Activated naive CD8-positive, alpha-beta T cell treated with anti-CD3 and anti-CD28 coated beads, Interleukin-2, amount 10 ng/mL, durations not matched to agents 7 days and 5 days (primary cell): Measurements from ENCODE around the gene MAGEB1. TPM values are rescaled to one million over a fixed set of nuclear protein-coding genes. Genes with fewer than 3 reads are reported as not detected.

Source experiments
- ATAC-seq: fragments of 150-1000 bp; cut with Tn5 transposase; one replicate; pipeline ENCODE4 v1.10.0; 2021; ENCODE audit warnings: low read depth, moderate library complexity
- POLR2A ChIA-PET: fragments of 350-600 bp; sonication (Branson Sonifier 250); formaldehyde crosslinking; loops from one replicate; lab custom pipeline; 2021; ENCODE audit warnings: antibody characterized with exemption; lab: Charles Lee
- DNase-seq: peaks from one replicate; pipeline ENCODE4 v3.0.0; 2021
- H3K27ac Mint-ChIP-seq: one replicate; pipeline ENCODE4 v1.8.0; 2022; ENCODE audit warnings: mild to moderate bottlenecking, mixed read lengths
- H3K27me3 Mint-ChIP-seq: one replicate; pipeline ENCODE4 v1.8.0; 2022; ENCODE audit warnings: mild to moderate bottlenecking, moderate library complexity, mixed read lengths
- H3K36me3 Mint-ChIP-seq: one replicate; pipeline ENCODE4 v1.8.0; 2021; ENCODE audit warnings: mild to moderate bottlenecking, mixed read lengths
- H3K4me1 Mint-ChIP-seq: one replicate; pipeline ENCODE4 v1.8.0; 2021; ENCODE audit warnings: mixed read lengths
- H3K4me3 Mint-ChIP-seq: one replicate; pipeline ENCODE4 v1.8.0; 2022; ENCODE audit warnings: mild to moderate bottlenecking, moderate library complexity, mixed read lengths
- H3K9me3 Mint-ChIP-seq: one replicate; pipeline ENCODE4 v1.8.0; 2021; ENCODE audit warnings: mixed read lengths
- total RNA-seq, 2 experiments: library from RNA; stranded (reverse); gene quantifications; one replicate each; pipeline ENCODE4 v1.2.3, GENCODE V29; 2021

Gene MAGEB1, protein sequence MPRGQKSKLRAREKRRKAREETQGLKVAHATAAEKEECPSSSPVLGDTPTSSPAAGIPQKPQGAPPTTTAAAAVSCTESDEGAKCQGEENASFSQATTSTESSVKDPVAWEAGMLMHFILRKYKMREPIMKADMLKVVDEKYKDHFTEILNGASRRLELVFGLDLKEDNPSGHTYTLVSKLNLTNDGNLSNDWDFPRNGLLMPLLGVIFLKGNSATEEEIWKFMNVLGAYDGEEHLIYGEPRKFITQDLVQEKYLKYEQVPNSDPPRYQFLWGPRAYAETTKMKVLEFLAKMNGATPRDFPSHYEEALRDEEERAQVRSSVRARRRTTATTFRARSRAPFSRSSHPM
- not detected for total RNA-seq

DNA sequence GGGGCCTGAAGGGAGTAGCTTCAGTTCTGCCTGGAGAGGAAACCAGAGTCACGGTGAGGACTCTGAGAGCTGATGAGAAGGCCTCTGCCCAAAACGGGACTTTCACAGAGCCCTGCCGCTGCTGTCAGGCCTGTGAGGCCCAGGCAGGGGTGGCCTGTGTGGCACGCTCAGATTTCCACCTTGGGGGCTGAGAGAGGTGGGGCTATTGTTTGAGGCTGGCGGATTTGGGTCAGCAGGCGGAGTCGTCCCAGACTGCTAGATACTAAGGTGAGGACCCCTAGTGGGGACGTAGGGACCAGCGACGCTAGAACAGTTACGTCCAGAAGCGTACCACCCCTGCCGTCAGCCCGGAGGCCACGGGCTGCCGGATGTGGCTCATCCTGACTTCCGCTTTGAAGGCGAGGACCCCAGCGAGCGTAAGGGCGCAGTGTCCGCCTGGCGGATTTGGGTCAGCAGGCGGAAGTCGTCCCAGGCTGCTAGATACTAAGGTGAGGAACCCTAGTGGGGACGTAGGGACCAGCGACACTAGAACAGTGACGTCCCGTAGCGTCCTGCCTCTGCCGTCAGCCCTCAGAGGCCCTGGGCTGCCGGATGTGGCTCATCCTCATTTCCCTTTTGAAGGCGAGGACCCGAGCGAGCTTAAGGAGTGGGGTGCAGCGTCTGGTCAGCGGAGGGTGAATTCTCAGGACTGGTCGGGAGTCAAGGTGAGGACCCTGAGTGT, at the start of gene MAGEB1:
Gene MAGEB1 (plus strand): TSS at position 378 of the 721 bp plus-strand sequence. CDS start 3,348 bp downstream, outside the sequence.
- H3K4me1 Mint-ChIP-seq: no peaks in the 10 kb centered on the region

DNA sequence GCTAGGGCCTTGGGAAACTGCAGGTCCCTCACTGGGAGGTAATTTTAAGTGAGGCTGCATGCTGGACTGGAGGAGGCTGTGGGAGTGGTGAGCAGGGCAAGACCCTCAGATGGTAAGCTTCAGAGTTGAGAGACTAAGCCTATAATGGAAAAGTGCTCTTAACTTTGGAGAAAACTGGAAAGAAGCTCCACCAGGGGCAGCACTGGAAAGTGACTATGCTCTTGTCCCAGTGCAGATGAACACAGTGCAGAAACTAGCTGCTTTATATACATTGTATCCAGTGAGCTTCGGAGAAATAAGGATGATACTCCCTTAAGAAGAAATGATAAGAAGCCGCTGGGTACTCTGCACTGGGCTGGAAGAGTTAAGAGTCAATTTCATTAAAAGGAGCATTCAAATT, 34.8 kb upstream of the MAGEB1 start:
- Mint-ChIP-seq H3K27ac (no peak overlapping the region), H3K4me3 (no peak overlapping the region), H3K9me3 (no peaks in the 10 kb centered on the region), H3K27me3 (no peaks in the 10 kb centered on the region), H3K36me3 (no peaks in the 10 kb centered on the region), H3K4me1 (no peaks in the 10 kb centered on the region)
- POLR2A ChIA-PET: no interaction called here
- DNase-seq: no peak
- ATAC-seq: no peak

More for the DNA sequence above, at the start of gene MAGEB1:
- POLR2A ChIA-PET: no interaction called here
- no peaks in the 10 kb centered on the region for H3K36me3 Mint-ChIP-seq
- no peaks in the 10 kb centered on the region for H3K27me3 Mint-ChIP-seq
- no peak within 1 kb of the TSS for H3K27ac Mint-ChIP-seq
- DNase-seq (no peak), ATAC-seq (no peak)
- H3K4me3 Mint-ChIP-seq: no peak within 1 kb of the TSS
- H3K9me3 Mint-ChIP-seq: no peaks in the 10 kb centered on the region

DNA sequence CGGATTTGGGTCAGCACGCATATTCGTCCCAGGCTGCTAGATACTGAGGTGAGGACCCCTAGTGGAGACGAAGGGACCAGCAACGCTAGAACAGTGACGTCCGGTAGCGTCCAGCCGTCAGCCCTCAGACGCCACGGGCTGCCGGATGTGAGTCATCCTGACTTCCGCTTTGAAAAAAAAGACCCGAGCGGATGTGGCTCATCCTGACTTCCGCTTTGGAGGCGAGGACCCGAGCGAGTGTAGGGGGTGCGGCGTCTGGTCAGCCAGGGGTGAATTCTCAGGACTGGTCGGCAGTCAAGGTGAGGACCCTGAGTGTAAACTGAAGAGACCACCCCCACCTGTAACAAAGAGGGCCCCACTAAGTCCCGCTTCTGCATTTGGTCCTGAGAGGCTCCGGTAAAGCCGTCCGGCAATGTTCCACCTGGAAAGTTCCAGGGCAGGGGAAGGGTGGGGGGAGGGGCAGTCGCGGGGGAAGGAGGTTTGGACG, 31.5 kb upstream of the MAGEB1 start, which contains the start of gene MAGEB2:
Gene MAGEB2 (plus strand): TSS at position 207 of the 487 bp plus-strand sequence. CDS start 3,018 bp downstream, outside the sequence.
- DNase-seq (no peak), ATAC-seq (no peak)
- Mint-ChIP-seq H3K4me3 (no peak within 1 kb of the TSS), H3K9me3 (no peaks in the 10 kb centered on the region), H3K27me3 (no peaks in the 10 kb centered on the region), H3K27ac (no peak within 1 kb of the TSS), H3K36me3 (no peaks in the 10 kb centered on the region), H3K4me1 (no peaks in the 10 kb centered on the region)
- POLR2A ChIA-PET: no interaction called here

DNA sequence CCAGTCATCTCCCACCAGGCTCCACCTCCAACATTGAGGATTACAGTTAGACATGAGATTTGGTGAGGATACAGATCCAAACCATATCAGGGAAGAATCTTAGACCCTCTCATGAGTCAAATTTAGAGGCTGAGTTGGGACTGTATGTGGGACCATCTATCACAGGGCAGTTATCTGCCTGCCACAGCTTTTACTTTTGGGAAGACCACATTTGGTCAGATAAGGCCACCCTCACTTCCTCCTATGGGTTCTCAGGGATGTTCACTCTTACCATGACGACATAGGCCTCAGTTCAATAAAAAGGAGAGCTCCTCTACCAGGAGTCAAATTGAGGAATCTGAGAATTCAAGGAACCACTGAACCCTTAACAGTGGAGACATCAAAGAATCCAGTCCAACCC, 29.5 kb upstream of the MAGEB1 start:
- DNase-seq (no peak), ATAC-seq (no peak)
- Mint-ChIP-seq H3K4me1 (no peaks in the 10 kb centered on the region), H3K9me3 (no peaks in the 10 kb centered on the region), H3K27ac (no peak overlapping the region), H3K4me3 (no peak overlapping the region), H3K27me3 (no peaks in the 10 kb centered on the region), H3K36me3 (no peaks in the 10 kb centered on the region)
- POLR2A ChIA-PET: no interaction called here

DNA sequence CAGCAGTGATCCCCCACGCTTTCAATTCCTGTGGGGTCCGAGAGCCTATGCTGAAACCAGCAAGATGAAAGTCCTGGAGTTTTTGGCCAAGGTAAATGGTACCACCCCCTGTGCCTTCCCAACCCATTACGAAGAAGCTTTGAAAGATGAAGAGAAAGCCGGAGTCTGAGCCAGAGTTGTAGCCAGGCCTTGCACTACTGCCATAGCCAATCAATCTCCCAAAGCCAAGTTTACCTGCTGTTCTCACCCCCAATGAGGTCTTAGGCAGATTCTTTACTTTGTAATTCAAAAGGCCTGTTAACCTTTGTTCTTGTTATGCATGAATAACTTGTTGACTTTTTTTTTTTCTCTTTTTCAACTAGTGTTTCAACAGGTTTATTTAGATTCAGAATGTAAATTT, 27.6 kb upstream of the MAGEB1 start:
- DNase-seq: no peak
- Mint-ChIP-seq H3K27me3 (no peaks in the 10 kb centered on the region), H3K4me1 (no peaks in the 10 kb centered on the region), H3K9me3 (no peaks in the 10 kb centered on the region), H3K27ac (no peak overlapping the region), H3K4me3 (no peak overlapping the region), H3K36me3 (no peaks in the 10 kb centered on the region)
- no peak for ATAC-seq
- POLR2A ChIA-PET: no interaction called here

DNA sequence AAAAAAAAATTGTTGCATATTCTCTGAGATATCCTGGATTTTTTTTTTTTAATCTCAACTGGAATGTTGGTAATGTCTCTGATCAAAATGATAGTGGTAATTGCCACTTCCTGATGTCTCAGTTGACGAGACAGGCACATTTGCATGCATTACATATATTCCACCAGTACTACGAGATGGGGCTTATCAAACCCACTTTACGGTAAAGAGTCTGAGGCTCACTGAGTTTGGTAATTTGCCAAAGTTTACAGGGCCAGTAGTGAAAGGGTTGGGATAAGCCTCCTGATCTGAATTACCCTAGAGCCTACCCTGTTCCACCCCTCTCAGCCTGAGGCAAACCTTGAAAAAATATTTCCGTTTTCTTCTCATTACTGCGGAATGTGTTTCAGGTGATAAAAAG, 26.3 kb upstream of the MAGEB1 start:
- POLR2A ChIA-PET: no interaction called here
- ATAC-seq (no peak), DNase-seq (no peak)
- Mint-ChIP-seq H3K27ac (no peak overlapping the region), H3K27me3 (no peaks in the 10 kb centered on the region), H3K4me3 (no peak overlapping the region), H3K9me3 (no peaks in the 10 kb centered on the region), H3K36me3 (no peaks in the 10 kb centered on the region), H3K4me1 (no peaks in the 10 kb centered on the region)

- Mint-ChIP-seq H3K27ac (no peak overlapping the region), H3K36me3 (no peaks in the 10 kb centered on the region), H3K4me1 (no peaks in the 10 kb centered on the region), H3K4me3 (no peak overlapping the region), H3K9me3 (no peaks in the 10 kb centered on the region), H3K27me3 (no peaks in the 10 kb centered on the region)
- DNase-seq: no peak
- ATAC-seq: no peak
- POLR2A ChIA-PET: no interaction called here
These were observed 22.4 kb upstream of the MAGEB1 start for GRCh38 chrX:30224536-30224935.

DNA sequence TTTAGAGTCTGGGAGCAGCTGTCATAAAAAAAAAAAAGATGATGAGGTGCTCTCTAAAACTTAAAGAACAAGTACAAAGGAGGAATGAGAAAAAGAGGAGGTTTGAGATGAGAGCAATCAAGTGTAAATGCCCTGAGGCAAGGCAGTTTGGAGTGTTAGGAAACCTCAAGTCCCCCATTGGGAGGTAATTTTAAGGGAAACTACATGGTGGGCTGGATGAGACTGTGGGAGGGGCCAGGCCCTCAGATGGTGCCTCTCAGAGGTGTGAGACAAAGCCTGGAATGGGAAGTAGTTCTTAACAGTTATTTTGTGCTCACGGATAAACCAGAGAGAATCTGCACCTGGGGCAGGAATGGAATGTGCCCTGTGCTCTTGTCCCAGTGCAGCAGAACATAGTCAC, 18.4 kb upstream of the MAGEB1 start:
- Mint-ChIP-seq H3K4me1 (no peaks in the 10 kb centered on the region), H3K27me3 (no peaks in the 10 kb centered on the region), H3K4me3 (no peak overlapping the region), H3K27ac (no peak overlapping the region), H3K36me3 (no peaks in the 10 kb centered on the region), H3K9me3 (no peaks in the 10 kb centered on the region)
- DNase-seq (no peak), ATAC-seq (no peak)
- POLR2A ChIA-PET: no interaction called here

DNA sequence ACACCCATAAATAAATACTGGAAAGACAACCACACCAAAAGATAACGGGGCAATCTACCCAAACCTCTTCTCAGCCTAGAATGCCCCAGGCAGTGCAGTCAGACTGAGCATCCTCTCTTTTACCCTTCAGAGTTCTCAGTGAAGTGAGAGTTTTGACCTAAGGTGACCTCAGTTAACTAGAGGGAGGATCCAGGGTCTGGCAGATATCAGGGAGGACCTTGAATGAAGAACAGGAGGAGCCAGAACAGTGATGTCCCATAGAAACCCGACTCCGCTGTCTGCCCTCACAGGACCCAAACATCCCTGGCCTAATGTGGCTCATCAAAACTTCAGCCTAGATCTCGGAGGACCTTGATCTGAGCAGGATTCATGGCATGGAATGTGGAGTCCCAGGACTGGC, 16.6 kb upstream of the MAGEB1 start, which contains the start of gene MAGEB3:
Gene MAGEB3 (plus strand): TSS at position 263 of the 400 bp plus-strand sequence. CDS start 5,268 bp downstream, outside the sequence.
- DNase-seq: no peak
- H3K36me3 Mint-ChIP-seq: no peaks in the 10 kb centered on the region
- H3K4me1 Mint-ChIP-seq: no peaks in the 10 kb centered on the region
- ATAC-seq: no peak
- H3K27ac Mint-ChIP-seq: no peak within 1 kb of the TSS
- no peaks in the 10 kb centered on the region for H3K27me3 Mint-ChIP-seq
- POLR2A ChIA-PET: no interaction called here
- no peak within 1 kb of the TSS for H3K4me3 Mint-ChIP-seq
- no peaks in the 10 kb centered on the region for H3K9me3 Mint-ChIP-seq

- no peak for ATAC-seq
- Mint-ChIP-seq H3K27me3 (no peaks in the 10 kb centered on the region), H3K27ac (no peak within 1 kb of the TSS), H3K9me3 (no peaks in the 10 kb centered on the region), H3K4me3 (no peak within 1 kb of the TSS), H3K4me1 (no peaks in the 10 kb centered on the region), H3K36me3 (no peaks in the 10 kb centered on the region)
- POLR2A ChIA-PET: no interaction called here
- no peak for DNase-seq
These were observed 5.1 kb upstream of the MAGEB1 start, which contains the start of gene MAGEB4 for GRCh38 chrX:30241724-30242415. Gene MAGEB4 (plus strand): TSS chrX:30242000. CDS start chrX:30242136, 136 bp downstream.

DNA sequence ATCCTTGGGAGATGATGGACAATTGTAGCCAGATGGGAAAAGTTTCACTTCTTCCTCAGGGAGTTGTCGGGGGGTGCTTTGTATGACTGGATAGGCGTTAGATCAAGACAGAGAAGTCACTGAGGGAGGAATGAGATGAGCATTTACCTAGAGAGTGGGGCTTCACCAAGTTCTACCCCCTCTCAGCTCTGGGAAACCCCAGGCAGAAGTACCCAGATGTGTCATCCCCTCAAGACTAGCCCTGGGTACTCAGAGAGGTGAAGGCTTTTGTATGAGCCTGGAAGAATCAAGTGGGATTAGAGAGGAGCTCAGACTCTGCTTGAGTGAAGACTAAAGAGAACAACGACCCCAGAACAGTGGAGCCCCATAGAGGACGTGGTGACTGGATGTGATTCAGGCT, 1.9 kb downstream of the MAGEB1 start:
- H3K36me3 Mint-ChIP-seq: no peaks in the 10 kb centered on the region
- H3K4me3 Mint-ChIP-seq: no peak overlapping the region
- POLR2A ChIA-PET: no interaction called here
- no peak overlapping the region for H3K27ac Mint-ChIP-seq
- H3K9me3 Mint-ChIP-seq: no peaks in the 10 kb centered on the region
- H3K4me1 Mint-ChIP-seq: no peaks in the 10 kb centered on the region
- H3K27me3 Mint-ChIP-seq: no peaks in the 10 kb centered on the region
- DNase-seq (no peak), ATAC-seq (no peak)

- no peaks in the 10 kb centered on the region for H3K9me3 Mint-ChIP-seq
These were observed 6.3 kb downstream of the MAGEB1 start for GRCh38 chrX:30253257-30253656.

DNA sequence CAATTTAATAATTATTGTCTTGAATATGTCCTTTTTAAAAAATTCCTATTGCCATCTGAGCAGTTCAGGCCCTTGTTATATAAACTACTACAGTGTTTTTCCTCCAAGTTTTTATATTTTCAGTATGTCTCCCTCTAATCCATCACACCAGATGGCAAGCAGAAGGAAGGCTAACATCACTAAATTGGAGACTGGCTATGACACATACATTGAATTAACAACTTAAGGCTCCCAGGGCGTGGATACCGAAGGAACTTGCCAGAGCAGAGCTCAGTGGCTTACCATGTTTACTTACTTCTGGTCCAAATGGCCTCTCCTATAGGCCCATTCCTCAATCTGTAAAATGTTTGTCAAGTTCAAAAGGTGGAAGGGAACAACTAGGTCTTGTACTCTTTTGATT, 13.0 kb downstream of the MAGEB1 start:
- no peak overlapping the region for H3K4me3 Mint-ChIP-seq
- no peaks in the 10 kb centered on the region for H3K36me3 Mint-ChIP-seq
- POLR2A ChIA-PET: no interaction called here
- no peaks in the 10 kb centered on the region for H3K9me3 Mint-ChIP-seq
- no peak overlapping the region for H3K27ac Mint-ChIP-seq
- DNase-seq: no peak
- peaks cover 3% of the 10 kb centered on the region for H3K27me3 Mint-ChIP-seq
- ATAC-seq: no peak
- no peaks in the 10 kb centered on the region for H3K4me1 Mint-ChIP-seq

More at GRCh38 chrX:30253257-30253656, 6.3 kb downstream of the MAGEB1 start:
- DNase-seq (no peak), ATAC-seq (no peak)
- H3K27ac Mint-ChIP-seq: no peak overlapping the region
- H3K27me3 Mint-ChIP-seq: peaks cover 3% of the 10 kb centered on the region
- H3K36me3 Mint-ChIP-seq: no peaks in the 10 kb centered on the region
- POLR2A ChIA-PET: no interaction called here
- no peak overlapping the region for H3K4me3 Mint-ChIP-seq
- no peaks in the 10 kb centered on the region for H3K4me1 Mint-ChIP-seq
